Stimulated activated CD8-positive, alpha-beta memory T cell treated with anti-CD3 and anti-CD28 coated beads, Interleukin-4, amount 100 ng/mL, for 4 hours (primary cell): Measurements from ENCODE around the gene OR51B6.
"Not testable (repeated sequence)": the region's sequence is repeated elsewhere in the genome, so short reads cannot be mapped to it uniquely, and the experiment has no call there.

ENCODE experiments used
- DNase-seq, 2 donors: peaks; one replicate each; pipeline ENCODE4 v3.0.0-alpha.2; 2020; ENCODE audit warnings: low read depth in 2 of 2, low spot score in 1 of 2

Gene OR51B6, protein sequence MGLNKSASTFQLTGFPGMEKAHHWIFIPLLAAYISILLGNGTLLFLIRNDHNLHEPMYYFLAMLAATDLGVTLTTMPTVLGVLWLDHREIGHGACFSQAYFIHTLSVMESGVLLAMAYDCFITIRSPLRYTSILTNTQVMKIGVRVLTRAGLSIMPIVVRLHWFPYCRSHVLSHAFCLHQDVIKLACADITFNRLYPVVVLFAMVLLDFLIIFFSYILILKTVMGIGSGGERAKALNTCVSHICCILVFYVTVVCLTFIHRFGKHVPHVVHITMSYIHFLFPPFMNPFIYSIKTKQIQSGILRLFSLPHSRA

GRCh38 chr11:5351208-5351607, at the start of gene OR51B6:
TSS of gene OR51B6 (plus strand) at chr11:5351508. CDS start at chr11:5351508, 0 bp downstream.
- no peak for DNase-seq

- DNase-seq = no peak
Observed at GRCh38 chr11:5301846-5302245, 49.5 kb upstream of the OR51B6 start, which contains the start of gene OR51B4. TSS of gene OR51B4 (minus strand) at chr11:5301946. CDS start at chr11:5301946, 0 bp downstream.

GRCh38 chr11:5303626-5304025, 47.7 kb upstream of the OR51B6 start:
- DNase-seq = no peak

DNA sequence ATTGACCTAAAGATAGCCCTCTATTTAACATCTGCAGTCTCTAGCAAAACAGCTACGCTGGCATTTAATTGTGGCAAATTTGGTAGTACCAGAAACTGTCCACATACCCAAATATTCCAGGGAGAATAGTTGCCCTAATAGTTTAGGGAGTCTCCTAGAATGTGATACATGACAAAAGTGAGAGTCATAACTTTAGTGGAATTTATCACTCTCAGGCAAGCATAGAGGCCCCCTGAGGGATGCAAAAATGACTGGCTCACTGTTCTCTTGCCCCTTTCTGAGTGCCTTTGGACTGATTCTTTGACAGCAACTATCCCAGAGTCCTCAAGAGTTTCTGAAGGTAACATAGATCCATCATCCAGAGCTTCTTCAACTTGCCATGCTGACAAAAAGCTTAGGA, 47.3 kb upstream of the OR51B6 start:
- DNase-seq = no peak

- DNase-seq = no peak
Observed at GRCh38 chr11:5307256-5308019, 43.9 kb upstream of the OR51B6 start.

GRCh38 chr11:5310423-5310822, 40.9 kb upstream of the OR51B6 start:
- no peak for DNase-seq

- not testable (repeated sequence) for DNase-seq
Observed at GRCh38 chr11:5313326-5314023, 37.8 kb upstream of the OR51B6 start.

GRCh38 chr11:5317292-5317691, 34.0 kb upstream of the OR51B6 start:
- no peak for DNase-seq

DNA sequence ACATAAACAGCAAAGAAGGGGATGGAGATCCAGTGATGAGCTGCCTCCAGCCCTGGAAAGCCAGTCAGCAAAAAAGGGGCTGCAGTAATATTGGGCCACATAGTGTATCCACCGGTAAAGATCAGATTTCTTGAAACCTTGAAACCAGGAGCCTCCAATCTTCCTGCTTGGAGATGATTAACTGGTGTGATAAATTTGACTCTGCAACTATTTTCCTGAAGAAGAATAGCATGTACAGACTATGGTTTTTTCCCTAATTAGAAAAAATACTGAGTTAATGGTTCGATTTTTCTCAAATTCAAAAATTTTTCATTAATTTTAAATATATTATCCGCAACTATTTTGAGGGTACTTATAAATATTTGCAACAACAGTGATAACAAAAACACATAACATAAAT, 27.1 kb upstream of the OR51B6 start, which contains the start of gene OR51B2:
TSS of gene OR51B2 (minus strand) at position 101 of the 400 bp plus-strand sequence. CDS start at position 101, 0 bp downstream.
- no peak for DNase-seq

GRCh38 chr11:5335170-5335569, 16.1 kb upstream of the OR51B6 start:
- no peak for DNase-seq

DNA sequence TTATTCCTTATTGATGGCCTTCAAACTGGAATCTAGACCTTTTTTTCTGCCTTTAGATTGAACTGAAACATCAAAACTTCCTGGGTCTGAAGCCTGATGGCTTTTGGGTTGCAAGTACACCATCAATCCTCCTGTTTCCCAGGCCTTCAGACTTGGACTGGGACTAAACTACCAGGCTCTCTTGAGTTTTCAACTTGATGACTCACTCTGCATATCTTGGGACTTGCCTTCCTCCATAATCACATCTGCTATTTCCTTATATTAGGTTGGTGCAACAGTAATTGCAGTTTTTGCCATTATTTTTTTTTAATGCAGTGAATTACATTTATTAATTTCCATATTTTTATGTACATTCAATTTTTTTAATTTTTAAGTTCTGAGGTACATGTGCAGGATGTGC, 15.0 kb upstream of the OR51B6 start:
- no peak for DNase-seq

DNA sequence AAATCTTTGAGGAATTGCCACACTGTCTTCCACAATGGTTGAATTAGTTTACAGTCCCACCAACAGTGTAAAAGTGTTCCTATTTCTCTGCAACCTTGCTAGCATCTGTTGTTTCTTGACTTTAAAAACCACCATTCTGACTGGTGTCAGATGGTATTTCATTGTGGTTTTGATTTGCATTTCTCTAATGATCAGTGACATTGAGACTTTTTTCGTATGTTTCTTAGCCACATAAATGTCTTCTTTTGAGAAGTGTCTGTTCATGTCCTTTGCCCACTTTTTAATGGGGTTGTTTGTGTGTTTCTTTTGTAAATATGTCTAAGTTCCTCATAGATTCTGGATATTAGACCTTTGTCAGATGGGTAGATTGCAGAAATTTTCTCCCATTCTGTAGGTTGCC, 14.1 kb upstream of the OR51B6 start:
- not testable (repeated sequence) for DNase-seq

DNA sequence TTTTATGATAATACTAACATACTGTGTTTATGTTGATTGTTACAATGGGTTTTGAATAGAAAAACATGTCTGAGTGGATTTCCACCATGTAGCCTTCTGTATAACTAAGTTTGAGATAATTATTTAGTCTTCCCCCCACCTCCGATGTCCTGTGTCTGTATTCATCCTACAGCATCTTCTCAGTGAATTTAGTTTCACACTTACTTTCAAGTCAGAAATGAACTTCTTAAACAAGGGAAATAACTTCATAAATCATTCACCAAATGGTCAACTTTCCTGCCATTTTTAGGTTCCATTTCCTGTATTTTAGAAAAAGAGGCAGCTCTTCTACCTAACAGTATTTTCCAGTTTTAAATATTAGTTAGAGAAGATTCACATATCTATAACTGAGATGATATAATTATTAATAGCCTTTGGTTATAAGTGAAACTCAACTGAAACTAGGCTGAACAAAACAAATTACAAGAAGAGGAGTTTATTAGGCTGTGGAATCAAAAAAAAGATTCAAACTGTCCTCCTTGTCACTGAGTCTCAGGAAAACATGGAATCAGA, 11.5 kb upstream of the OR51B6 start:
- no peak for DNase-seq

DNA sequence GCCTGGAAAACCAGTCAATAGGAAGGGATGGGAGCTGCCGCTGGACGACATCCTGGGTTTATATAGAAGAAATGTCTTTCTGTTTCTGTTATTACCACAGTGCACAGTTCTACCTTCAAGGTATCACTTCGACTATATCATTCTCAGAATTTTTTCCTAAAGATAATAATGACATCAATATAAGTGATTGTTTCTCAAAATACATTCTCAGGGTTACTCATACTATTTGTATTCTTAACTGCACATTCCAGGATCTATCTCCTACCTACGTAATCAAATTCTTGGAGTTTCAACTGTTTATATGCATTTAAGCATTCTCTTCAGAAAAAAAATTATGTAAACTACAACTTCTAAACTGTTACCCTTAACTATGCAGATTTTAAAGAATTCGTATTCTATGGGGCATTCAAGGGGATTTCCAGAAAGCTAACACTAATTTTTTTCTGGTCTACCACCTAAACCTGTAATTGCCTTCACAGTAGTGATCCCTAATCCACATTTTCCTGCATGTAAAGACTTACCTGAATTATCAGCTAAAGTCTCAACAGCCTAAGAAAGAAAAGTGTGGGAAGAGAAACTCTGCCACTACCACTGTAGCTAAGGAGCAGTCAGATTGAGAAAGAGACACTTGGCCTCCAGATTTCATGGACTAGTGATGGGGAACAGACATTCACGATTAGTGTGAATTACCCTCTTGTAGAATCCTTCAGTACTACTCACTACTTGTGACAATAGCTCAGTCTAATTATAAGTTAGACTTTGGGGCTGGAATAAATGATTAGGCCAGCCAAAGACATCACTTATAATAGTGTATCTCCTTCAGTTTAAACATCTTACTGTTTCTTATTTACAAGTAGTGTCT, 7.6 kb upstream of the OR51B6 start, which contains the start of gene OR51B5:
TSS of gene OR51B5 (minus strand) at position 51 of the 862 bp plus-strand sequence. CDS start at position 51, 0 bp downstream.
- no peak for DNase-seq

- DNase-seq = no peak
Observed at GRCh38 chr11:5345831-5346230, 5.5 kb upstream of the OR51B6 start.

GRCh38 chr11:5348551-5349194, 2.6 kb upstream of the OR51B6 start:
- no peak for DNase-seq

GRCh38 chr11:5349550-5349949, 1.8 kb upstream of the OR51B6 start:
- no peak for DNase-seq

GRCh38 chr11:5356031-5356430, 4.7 kb downstream of the OR51B6 start:
- not testable (repeated sequence) for DNase-seq

DNA sequence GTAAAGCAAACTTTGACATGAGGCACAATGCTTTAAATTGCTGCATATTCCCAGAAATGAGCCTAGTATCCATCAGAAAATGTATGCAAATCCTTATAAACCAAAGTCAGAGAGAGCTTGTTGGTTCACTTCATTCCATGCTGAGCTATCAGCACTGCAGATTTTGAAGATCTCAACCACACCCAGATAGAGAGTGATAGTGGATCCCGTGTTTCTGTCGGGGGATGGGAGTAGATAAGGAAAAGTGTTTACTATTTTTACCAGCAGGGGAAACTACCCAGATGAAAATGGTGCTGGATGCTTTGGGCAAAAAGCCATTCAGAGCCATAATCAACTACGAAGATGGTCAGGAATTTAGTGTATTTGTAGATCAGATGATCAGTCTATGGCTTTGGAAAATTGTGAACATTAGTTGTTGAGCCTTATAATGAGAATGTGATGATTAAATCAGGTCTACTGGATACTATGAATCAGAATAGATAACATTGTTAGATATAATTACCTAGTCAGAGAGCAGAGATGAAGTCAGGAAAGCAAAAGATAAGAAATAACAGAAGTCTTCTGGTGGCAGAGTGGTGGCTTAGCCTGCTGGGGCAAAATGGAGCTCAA, 10.8 kb downstream of the OR51B6 start:
- DNase-seq = no peak
